GM18499 (cell line): ENCODE results near the gene CLEC18C.
"Not testable (repeated sequence)": the region's sequence is repeated elsewhere in the genome, so short reads cannot be mapped to it uniquely, and the experiment has no call there.

Experiments used
- ATAC-seq: cut with Tn5 transposase; IDR thresholded peaks from one replicate; pipeline ENCODE4 v1.9.1; 2021; ENCODE audit warnings: moderate number of reproducible peaks; ENCODE audit not compliant: insufficient read depth, unreplicated experiment

CLEC18C gene

DNA sequence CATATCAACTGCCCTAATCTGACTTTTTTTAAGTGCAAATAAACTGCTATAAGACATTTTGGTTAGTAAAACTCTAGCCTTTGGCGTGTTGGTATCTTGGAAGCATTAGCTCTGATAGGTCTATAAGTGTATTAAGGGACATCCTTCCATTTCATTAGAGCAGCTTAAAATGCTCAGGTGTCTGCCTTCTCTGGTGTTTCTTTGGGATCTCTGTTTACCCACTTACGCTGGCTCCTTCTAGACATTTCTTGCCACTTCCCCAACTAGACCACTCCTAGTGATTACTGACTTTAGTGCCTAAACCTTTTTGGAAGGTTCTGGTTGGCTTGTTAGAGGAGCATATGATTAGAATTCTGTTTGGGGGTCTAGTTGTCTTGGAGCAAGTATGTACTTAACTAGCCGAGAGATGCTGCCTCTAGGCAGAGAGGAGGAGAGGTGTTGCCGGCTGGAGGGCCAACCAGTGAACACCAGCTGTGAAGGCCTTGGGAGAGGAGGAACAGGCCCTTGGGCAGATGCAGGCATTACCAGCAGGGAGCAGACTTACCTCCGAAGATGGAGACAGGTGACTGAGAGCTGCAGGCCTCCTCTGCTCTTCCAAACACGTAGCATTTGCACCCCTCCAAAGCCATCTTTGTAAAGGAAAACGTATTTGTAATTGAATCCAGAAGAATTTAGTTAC is 15.2 kb upstream of the CLEC18C start:
- no peak for ATAC-seq

DNA sequence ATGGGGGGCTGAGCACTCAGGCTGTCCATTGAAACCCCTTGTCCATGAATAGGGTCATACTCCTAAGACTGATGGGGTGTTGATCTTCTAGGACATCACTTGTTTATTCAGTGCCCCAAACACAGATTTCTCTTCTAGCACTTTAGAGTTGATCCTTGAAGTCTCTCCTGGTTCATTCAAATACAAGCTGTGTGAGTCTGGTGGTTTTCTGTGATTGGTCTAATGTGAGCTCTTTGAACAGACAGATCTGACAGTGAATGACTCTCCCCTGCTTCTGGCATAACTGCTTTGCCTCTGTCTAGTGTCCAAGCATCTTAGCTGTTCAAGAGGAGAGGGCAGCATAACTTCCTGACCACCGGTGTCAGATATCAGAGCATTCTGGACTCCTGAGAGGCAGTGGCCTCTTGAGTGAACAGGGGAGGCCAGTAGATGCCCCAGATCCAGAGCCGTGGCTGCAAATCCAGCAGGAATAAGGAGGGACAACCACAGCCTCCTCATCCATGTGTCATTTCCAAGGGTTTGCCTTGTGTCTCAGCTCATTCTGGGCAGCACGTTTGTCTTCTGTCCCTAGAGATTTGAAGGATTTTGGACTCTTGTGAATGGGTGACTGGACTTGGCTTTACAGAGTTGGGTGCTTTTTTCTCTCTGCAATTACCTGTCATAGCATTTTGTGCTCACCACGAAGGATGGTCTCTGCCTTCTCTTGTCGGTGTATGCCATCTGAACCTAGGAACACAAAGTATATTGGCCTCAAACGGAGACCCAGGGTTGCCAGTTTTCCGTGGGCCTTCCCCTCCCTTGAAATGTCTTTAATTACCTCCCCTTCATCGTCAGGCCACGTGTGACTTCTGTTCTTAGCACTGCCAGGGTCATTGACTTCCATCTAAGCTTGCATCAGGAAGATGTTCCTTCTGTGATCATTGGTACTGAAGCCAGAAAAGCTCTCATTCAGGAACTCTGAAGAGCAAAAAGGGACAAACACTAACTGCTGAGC is 13.9 kb upstream of the CLEC18C start:
- ATAC-seq = no peak

DNA sequence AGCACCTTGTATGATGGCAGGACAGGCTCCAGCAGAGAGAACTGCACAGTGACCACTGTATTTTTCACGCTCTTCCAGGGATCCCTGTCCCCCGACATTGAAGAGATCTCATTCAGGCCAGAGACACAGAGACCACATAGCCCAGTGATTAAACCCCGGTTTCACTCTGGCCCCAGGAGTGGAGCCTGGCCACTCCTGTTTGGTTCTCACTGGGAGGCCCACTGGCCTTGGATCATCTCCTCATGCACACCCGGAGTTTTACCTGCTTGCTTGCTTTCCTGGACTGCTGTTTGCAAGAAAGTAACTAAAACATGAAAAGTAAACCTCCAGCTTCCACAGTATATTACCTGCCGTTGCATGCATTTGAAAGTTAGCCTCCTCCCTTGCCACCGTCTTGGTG is 13.2 kb upstream of the CLEC18C start:
- ATAC-seq = no peak

DNA sequence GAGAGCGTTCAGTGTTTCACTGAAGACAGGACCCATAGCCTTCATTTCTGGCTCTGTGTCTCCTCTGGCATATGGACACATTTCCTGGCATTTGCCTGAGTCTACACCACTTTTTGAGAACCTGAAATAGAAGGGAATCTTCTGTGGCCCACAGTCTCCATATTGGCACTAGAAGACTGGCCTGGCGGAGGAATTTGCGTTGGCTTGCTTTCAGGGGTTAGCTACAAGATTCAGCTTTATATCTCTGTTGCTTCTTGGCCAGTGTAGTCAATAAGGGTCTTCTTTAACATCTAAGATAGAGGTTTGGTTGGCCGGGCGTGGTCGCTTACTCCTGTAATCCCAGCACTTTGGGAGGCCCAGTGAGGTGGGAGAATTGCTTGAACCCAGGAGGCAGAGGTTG is 12.8 kb upstream of the CLEC18C start:
- ATAC-seq = no peak

DNA sequence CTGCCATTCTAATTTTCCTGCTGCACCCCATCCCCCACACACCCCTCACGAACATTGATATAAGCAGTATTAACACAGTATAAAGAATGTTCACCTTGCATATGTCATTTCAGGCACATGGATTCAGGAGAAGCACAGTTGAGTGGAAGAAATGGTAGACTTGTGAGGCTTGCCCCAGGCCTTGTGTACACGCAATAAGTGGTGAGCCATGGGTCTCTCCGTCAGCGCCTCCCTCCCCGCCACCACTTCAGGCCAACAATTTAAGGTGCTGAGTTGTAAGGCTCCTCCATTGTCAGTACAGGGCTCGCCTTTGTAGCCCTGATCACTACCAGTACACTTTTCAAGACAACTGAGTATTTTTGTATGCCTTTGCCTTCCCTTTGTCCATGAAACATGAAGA is 12.2 kb upstream of the CLEC18C start:
- no peak for ATAC-seq

DNA sequence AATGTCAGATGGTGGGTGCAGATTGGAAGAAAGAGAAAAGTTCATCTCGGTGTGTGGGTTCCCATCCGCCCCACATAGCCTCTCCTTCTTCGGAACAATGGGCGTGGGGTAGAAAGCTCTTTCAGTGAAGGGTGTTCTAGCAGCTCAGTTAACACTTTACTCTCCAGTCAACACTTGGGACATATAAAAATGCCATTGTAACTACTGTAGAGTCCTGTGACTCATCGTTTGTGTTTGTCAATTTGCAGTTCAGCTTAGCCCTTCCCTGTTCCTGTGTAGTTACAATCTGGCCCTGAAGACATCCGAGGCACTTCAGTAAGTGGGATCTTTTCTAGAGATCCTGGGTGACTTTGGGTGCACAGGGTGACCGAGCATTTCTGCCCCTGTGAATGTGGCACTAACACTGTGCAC is 11.5 kb upstream of the CLEC18C start:
- no peak for ATAC-seq

DNA sequence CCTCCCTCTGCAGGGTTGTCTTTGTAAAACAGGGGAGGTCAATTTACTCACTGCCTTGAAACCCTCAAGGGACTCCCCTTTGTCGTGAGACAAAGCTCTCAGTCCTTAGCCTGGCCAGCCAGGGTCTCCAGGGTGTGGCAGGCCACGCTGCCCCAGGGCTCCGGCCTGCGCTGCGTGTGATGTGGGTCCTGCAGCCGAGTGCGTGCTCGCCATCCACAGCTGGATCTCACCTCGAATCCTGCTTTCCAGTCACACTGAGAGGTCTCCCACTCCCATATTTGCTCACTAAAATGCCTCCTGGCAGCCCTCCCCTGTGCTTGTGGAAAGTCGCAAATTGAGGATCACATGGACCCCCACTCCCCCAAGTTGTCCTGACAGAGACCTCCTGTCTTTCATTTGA is 10.0 kb upstream of the CLEC18C start:
- ATAC-seq = no peak

DNA sequence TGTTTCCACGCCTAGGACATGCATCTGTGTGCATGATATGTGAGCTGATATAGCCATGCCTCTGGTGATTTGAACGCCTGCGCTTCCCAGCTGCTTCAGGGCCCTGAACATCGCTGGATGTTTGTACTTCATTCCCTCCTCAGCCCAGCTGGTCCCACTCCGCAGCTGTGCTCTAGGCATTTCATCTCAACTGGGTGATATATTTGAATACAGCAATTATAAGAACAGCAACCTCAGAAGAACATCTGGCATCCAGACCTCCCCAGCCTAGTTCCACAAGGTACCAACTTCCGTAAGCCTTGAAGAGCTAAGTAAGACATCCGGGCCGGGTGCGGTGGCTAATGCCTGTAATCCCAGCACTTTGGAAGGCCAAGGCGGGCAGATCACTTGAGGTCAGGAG is 6.9 kb upstream of the CLEC18C start:
- ATAC-seq = not testable (repeated sequence)

DNA sequence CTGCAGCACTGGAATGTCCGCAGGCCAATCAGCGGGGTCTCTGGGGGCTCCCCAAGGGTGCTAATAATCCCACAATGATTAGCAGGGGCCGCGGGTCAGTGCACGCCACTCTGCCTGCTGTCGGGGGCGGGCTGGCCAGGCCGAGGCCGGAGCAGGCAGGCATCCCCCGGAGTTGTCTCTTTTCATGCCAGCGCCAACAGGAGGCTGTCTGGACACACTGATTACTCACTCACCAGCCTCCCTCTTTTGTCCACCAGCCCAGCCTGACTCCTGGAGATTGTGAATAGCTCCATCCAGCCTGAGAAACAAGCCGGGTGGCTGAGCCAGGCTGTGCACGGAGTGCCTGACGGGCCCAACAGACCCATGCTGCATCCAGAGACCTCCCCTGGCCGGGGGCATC is 329 bp downstream of the CLEC18C start:
- not testable (repeated sequence) for ATAC-seq

DNA sequence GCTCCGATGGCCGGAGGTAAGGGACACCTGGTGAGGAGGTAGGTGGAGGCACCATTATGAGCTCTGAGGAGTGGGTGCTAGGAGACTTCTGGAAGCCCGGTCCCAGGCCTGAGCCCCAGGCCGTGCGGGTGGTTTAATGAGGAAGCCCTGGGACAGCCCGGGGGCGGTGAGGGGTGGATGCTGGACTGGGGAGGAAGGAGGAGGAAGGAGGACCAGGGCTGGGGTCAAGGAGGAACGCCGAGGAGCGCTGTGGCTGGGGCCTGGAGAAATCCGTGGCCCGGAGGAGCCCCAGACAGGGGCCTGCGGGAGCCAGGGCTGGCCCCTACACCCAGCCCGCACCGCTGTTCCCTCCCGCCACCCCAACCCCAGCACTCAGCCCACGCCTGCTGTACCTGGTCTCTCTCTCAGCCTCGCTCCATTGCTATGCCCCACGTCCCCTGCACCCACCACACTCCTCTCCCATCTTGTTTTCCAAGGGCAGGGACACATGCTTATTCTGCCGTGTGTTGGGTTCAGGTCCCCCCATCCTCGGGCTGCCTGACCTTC is 873 bp downstream of the CLEC18C start:
- not testable (repeated sequence) for ATAC-seq

DNA sequence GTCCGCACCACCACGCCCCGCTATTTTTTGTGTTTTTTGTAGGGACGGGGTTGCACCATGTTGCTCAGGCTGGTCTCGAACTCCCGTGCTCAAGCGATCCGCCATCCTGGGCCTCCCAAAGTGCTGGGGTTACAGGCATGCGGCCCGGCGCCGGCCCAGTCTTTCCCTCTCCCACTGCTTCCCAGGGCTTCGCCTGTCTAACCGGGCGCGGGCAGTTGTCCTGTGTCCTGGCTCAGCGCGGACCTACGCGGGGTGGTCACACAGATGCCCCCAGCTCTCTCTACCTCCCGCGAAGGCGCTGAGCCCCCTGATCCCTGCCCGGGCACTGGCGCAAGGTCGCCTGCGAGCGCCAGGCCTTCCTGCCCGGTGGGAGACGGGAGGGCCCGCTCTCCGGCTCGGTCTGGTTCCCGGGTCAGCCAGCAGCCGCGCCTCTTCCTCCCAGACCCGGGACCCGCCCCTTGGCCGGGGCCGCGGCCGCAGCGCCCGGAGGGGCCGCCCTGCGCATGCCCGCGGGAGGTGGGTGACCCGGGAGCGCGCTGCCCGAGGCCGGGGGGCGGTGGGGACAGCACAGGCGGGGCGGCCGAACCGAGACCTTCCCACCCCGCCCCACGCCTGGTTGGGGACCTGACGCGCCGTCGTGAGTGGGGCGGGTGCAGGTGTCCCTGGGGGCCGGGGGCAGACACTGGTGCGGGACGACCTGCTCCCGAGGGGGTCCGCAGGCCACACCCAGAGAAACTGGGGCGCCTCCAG is 14.4 kb downstream of the CLEC18C start:
- not testable (repeated sequence) for ATAC-seq

DNA sequence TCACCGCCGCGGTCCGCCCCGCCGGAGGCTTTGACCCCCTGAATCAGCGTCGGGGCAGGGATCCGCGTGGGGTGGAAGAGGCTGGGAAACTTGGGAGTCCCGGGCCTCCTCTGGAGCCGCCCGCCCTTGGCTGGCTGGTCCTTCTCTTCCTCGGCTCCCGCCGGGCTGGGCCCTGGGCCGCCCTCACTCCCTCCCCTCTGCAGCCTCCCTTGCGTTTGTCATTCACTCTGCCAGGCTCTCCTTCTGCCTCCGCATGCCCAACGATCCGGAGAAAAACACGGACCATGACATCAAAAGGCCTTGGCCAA is 15.0 kb downstream of the CLEC18C start:
- ATAC-seq = not testable (repeated sequence)

DNA sequence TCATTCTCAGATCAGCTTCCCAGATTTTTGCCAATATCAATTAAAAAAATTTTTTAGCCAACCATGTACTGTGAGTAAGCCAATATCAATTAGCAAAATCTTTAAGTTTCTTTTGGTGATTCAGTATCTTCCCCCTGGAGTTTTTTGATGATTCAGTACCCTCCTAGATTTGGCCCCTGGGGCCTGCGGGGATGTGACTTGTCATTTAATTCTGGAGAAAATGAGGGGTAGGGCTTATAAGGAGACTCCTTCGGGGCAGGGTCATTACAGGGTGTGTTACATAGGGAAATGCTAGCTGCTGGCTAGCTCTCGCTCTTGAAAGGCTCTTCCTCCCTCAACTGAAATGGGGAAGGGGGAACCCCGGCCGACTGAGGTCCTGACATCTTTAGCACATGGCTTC is 17.0 kb downstream of the CLEC18C start:
- ATAC-seq = not testable (repeated sequence)

DNA sequence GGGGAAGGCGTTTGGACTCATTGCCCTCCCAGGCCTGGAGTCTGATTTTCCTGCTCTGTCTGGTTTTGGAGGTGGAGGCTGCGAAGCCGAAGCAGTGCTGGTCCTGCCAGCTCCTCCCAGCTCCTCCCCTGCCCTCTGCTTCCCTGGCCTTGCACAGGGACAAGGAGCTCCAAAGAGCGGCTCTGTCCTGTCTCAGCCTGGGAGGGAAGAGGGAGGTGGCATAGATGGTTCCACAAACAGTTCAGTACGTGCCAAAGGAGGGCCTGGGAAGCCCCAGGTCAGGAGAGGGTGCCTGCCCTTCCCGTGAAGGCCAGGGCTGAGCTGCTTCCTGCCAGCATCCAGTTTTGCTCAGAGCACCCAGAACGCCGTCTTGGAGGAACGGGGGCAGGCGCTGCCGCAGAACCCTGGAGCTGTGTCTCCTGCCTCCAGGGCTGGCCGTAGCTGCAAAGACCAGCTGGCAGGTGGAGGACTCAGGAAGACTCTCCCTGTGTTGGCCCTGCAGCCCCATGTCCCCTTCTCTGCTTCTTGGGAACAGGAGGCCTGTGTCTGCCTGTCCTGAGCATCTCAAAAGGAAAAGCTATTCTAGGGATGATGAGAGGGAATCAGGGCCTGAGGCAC is 23.2 kb downstream of the CLEC18C start:
- ATAC-seq = not testable (repeated sequence)

DNA sequence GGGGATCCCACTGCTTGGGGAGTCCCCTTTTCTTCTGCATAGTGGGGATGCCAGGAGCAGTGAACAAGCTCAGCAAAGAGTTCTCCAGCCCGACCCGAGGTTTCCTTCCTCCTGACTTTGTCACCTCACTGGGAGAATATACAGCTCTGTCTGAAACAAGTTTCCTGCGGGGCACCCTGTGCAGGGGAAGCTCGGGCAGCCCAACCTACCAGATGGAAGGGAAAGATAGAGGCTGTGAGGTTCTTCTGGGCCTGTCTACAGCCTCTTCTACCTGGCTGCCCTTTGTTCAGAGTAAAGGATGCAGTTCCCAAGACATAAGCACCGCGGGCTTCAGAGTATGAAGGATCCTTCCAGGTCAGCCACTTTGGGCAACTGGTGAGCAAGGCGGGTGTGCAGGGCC is 24.0 kb downstream of the CLEC18C start:
- not testable (repeated sequence) for ATAC-seq

DNA sequence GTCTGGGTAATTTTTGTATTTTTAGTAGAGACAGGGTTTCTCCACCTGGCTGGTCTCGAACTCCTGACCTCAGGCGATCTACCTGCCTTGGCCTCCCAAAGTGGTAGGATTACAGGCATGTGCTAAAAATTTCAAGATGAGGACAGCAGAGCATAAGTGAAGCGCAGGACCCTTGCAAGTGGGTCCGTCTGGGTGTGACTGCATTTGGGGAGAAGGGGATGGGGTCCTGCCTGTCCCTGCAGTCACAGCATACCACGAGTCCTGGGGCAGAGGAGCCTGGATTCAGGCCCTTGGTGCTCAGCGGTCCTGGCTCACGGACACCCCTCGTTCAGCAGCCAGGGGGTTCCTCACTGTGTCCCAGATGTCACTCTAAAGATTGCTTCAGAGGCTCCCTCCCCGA is 24.6 kb downstream of the CLEC18C start:
- ATAC-seq = not testable (repeated sequence)

DNA sequence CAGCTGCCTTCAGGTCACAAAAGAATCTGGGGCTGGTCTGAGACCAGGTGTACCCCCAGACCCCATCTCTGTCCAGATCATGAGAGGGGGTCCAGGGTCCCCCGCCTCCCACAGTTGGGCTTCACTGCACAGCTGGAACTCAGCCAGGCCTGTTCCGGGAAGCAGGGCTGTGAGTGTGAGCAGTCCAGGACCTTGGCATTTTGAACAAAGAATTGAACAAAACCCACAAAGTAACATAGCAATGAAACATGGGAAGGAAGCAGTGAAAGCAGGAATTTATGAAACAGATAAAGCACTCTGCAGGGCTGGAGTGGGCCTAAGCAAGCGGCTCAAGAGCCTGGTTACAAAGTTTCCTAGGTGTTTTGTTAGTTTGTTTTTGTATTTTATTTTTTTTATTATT is 25.1 kb downstream of the CLEC18C start:
- not testable (repeated sequence) for ATAC-seq

DNA sequence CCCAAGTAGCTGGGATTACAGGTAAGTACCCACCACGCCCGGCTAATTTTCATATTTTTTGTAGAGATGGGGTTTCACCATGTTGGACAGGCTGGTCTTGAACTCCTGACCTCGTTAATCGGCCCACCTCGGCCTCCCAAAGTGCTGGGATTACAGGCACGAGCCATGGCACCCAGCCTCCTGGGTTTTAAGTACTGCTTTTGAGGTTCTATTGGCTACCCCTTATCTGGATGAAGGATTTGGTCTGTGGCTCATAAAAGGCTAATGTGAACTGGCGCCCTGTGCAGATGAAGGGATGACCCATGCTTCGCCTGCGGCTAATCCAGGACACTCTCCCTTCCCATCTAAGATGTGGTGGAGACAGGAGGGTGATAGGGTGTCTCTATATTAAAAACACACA is 25.6 kb downstream of the CLEC18C start:
- ATAC-seq = not testable (repeated sequence)

DNA sequence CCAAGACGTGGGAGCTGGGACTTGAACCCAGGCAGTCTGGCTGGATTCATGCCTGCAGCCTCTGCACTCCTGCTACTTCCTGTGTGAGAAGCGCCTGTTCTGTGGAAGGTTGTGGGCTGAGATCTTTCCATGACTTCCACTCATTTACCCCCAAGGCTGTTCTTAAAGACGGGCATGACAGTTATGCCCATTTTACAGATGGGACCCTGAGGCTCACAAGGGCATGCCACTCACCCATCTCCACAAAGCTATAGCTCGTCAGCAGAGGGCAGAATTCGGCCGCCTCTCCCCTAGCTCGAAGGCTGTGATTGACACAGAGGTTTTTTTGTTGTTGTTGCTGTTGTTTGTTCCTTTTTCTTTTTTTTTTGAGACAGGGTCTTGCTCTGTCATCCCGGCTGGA is 26.5 kb downstream of the CLEC18C start:
- ATAC-seq = not testable (repeated sequence)

DNA sequence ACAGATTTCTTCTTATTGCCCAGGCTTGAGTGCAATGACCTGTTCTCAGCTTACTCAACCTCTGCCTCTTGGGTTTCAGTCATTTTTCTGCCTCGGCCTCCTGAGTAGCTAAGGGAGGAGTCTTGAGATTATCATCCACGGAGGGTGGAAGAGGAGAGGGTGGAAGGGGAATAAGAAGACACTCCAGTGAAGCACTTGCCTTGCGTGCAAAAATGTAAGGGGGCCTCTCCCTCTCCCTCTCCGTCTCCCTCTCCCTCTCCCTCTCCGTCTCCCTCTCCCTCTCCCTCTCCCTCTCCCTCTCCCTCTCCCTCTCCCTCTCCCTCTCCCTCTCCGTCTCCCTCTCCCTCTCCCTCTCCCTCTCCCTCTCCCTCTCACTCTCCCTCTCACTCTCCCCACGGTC is 29.9 kb downstream of the CLEC18C start:
- ATAC-seq = not testable (repeated sequence)
